COLO668 (cell line): Measurements from ENCODE around the gene MALRD1.

Experiments used
- DNase-seq: peaks from one replicate; lab custom pipeline; 2025; ENCODE audit not compliant: unreplicated experiment; lab: John Stamatoyannopoulos, UW

Gene MALRD1

GRCh38 chr10:19048489-19048888 is at the start of gene MALRD1:
TSS of gene MALRD1 (plus strand) at chr10:19048801. CDS start at chr10:19048939, 138 bp downstream.
- DNase-seq: no peak

- no peak for DNase-seq
These were observed 45.3 kb upstream of the MALRD1 start for GRCh38 chr10:19003341-19003740.

GRCh38 chr10:19012111-19012510 is 36.5 kb upstream of the MALRD1 start:
- no peak for DNase-seq

GRCh38 chr10:19014034-19014433 is 34.6 kb upstream of the MALRD1 start:
- no peak for DNase-seq

DNA sequence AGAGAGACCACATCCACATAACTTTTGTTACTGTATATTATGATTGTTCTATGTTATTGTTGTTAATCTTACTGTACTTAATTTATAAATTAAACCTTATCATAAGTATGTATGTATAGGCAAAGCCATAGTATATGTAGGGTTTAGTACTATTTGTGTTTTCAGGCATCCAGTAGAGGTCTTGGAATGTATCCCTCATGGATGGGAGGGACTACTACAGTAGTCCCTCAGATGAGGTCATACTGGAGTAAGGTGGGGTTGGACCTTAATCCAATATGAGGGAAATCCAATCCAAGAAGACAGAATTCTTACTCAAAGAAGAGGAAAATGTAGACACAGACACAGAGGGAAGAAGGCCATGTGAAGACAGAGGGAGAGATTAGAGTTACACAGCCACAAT is 34.1 kb upstream of the MALRD1 start:
- DNase-seq: no peak

DNA sequence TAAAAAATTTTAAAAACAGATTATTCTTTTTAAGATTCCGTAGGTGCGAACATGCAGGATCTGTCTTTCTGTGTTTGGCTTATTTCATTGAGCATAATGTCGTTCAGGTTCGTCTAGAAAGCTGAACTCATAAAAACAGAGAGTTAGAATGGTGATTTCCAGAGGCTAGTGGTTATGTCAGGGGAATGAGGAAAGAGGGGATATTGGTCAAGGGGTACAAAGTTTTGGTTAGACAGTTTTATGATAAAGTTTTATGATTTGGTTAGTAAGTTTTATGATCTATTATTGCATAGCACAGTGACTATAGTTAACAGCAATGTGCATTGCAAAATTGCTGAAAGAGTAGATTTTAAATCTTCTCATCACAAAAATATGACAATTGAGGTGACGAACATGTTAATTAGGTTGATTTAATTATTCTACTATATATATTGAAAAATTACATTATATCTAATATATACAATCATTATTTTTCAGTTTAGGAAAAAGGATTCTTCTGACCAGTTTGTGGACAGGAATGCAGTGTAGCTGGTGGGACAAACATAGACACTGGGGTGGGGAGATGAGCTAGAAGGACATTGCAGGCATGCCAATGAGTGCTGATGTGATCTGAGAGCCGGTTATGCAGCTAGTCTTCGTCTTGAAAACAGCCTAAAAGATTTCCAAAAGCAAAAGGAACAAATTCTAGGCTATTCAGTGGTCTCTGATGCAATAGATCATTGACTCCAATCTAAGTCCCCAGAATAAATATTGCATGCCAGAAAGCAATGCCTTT is 31.3 kb upstream of the MALRD1 start:
- no peak for DNase-seq

GRCh38 chr10:19021162-19021561 is 27.4 kb upstream of the MALRD1 start:
- DNase-seq: no peak

DNA sequence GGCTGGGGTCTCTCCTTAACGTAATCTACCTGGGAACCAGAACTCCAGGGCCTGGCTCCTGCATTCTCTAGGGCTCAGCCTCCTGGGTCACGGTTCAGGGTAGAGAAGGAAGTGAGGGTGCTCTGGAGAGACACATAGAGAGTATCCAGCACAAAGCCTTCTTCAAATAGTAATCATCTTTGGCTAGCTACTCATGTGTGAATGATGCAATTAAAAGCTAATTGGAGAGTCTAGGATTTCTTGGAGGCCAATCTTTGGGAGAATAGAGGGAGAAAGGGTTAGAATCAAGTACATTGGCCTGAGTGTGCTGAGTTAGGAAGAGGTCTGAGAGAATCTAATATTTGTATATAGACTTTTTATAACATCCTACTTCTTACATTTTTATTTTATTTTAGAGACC is 24.0 kb upstream of the MALRD1 start:
- DNase-seq: no peak

DNA sequence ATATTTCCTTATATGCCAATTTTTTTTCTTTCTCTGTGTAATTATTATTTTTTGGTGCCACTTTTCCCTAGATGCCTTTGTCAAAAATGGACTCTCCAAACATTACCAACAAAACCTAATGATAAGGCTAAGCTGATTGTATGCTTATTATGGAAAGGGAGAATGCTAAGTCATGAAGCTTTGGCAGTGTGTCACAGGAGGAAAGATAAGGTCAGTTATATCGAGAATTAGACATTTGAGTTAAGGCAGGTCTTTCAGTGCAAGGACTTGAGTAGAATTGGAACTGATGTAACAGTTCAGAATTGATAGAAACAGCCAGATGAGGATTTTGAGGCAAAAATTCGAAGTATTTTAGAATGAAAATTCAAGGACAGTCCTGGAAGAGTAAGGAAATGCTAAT is 16.8 kb upstream of the MALRD1 start:
- no peak for DNase-seq

- DNase-seq: no peak
These were observed 14.9 kb upstream of the MALRD1 start for GRCh38 chr10:19033741-19034140.

DNA sequence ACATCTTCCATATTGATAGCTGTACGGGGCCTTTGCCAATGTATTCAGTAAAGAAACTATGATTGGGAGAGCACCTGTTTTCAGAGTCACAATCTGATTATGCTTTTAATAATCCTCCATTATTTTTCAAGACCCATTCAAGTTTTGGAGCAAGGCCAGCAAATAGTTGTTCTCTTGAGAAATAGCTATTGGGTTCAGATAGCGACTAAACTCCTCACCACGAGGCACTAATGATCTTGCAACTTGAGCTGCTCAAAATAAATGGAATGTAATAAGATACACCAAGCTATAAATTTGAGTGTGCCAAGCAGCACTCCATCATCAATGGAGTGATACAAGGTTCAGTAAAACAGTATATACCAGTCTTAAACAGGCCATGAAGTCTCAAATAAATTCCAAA is 7.4 kb upstream of the MALRD1 start:
- no peak for DNase-seq

DNA sequence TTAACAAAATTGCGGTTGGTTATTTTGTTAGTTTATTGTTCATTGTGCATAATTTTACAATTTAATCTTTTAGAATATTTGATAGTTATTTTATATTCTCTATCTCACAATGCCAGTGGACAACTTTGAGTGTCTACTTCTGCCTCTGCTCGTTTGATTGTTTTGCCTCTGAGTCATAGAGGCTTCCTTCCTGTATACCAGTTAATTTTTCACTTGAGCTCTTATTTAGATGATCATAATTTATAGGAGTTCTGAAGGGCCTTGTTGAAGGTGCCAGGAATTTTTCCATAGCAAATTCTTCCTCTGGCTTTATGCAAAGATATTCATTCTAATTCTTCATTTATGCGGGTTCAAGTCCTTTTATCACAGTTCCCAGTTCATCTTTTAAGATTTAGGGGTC is 5.2 kb upstream of the MALRD1 start:
- no peak for DNase-seq

DNA sequence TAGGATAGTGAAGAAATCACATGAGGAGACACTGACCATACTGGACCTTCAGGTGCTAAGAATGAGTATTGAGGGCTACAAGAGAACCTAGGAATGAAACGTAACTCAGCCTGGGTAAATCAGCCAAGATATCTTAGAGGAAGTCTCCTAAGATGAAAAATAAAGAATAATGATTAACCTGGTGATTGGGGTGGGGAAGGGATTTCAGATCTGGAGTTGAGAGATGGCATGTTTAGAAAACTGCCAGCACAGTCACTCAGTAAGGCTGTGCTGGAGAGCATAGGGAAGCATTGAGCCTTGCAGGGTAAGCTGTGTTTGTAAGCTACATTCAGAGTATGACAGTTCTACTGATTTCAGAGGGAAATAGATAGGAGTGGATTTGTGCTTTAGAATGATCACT is 1.9 kb upstream of the MALRD1 start:
- no peak for DNase-seq

DNA sequence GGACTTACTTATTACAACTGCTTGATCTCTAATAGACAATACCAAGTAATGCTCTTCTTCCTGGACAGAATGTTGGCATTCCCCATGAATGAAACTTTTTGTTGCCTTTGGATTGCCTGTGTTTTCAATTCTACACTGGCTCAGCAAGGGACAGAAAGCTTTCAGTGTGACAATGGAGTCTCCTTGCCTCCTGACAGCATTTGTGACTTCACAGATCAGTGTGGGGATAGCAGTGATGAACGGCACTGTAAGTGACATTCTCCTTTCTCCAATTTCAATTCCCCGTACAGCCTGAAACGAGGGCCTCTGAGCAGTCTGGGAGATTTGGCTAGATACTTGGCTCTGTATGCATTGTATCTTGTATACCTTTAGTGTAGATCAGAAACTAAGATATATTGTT is 290 bp downstream of the MALRD1 start:
- no peak for DNase-seq

DNA sequence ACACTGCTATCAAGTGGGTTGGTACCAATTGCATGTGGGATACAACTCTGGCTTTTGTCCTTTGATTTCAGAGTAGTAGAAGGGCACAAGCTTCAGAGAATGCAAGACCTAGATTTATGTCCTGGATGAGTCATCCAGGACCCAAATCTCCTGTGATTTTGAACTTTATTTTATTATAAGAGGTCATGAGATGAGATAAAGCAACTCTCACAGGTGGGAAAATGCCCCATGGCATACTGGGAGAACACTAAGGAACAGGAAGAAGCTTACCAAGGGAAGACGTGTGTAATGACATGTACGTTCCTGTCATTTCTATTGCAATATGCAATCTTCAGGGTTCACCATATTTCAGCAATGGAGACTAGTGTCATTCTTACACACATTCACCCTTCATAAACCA is 966 bp downstream of the MALRD1 start:
- no peak for DNase-seq

- no peak for DNase-seq
These were observed 5.8 kb downstream of the MALRD1 start for GRCh38 chr10:19054289-19054835.

GRCh38 chr10:19058046-19058445 is 9.4 kb downstream of the MALRD1 start:
- no peak for DNase-seq

DNA sequence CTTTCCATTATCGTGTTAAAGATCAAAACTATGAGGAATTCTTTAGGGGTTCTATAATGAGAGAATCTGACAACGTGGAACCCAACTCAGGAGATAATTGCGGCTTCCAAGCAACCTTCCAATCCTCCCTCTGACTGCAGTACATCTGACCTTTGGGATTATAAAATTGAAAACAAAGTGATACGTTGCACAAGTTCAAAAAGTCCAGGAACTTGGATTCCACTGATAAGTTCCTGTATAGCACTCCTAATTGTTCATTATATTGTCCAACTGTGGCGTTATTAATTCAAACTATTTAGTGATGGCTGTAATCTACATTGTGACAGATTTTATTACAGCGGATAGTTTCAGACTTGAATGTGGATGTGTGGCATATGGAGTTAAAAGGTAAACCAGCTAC is 15.4 kb downstream of the MALRD1 start:
- DNase-seq: no peak

- DNase-seq: no peak
These were observed 23.3 kb downstream of the MALRD1 start for GRCh38 chr10:19071946-19072345.

GRCh38 chr10:19077276-19077675 is 28.7 kb downstream of the MALRD1 start:
- no peak for DNase-seq

DNA sequence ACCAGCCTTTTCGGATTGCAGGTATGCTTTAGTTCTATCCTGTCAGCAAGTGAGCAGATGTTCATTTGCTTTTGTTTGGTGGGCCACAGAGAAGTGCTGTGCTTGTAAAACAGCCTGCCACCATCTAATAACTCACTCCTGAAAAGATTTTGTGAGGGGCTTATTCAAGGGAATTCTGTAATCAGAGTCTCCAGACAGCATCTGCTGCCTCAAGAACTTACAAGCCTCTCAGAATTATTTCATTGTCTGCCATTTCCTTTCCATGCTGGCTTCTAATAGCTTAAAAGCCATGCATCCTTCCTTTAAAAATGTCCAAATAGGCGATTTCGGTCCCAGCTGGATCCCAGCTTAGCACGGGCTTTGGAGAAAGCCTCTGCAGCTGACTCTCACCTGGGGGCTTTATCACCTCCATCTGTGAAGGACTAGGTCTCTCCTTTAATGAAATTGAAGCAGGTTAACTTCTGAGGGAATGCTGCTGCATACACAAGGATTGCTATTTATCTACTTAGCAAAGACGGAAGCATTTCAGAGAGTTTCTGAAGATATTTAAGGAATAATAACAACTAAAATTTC is 48.0 kb downstream of the MALRD1 start:
- no peak for DNase-seq

- no peak for DNase-seq
These were observed 48.5 kb downstream of the MALRD1 start for GRCh38 chr10:19097151-19097550.

- DNase-seq: no peak
These were observed 50.2 kb downstream of the MALRD1 start for GRCh38 chr10:19098803-19099202.
